NCI-H1694 treated with DMSO at 0.1 percent for 48 hours (cell line): Measurements from ENCODE around the gene BRSK1.
"Not testable (repeated sequence)": the region's sequence is repeated elsewhere in the genome, so short reads cannot be mapped to it uniquely, and the experiment has no call there.

ENCODE experiments used
- DNase-seq: peaks from one replicate; lab custom pipeline; 2025; lab: John Stamatoyannopoulos, UW

The BRSK1 gene

GRCh38 chr19:55304279-55304978 is 20.6 kb downstream of the BRSK1 start:
- no peak for DNase-seq

- no peak for DNase-seq
Measured at GRCh38 chr19:55304980-55305379, 21.2 kb downstream of the BRSK1 start.

DNA sequence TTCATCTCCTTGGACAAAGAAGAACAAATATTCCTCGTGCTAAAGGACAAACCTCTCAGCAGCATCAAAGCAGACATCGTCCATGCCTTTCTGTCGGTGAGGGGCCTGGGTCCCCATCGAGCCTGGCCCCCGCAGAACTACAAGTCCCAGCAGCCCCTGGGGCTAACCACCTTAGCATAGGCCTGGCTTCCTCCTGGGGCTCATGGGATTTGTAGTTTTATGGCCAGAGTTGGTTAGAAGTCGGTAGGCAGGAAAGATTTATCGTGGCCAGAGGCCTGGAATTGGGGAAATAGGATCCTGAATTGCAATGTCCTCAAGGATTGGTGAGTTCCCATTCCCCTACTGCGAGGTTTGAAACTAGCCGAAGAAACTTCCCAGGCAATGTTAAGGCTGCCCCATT is 21.7 kb downstream of the BRSK1 start:
- DNase-seq = no peak

DNA sequence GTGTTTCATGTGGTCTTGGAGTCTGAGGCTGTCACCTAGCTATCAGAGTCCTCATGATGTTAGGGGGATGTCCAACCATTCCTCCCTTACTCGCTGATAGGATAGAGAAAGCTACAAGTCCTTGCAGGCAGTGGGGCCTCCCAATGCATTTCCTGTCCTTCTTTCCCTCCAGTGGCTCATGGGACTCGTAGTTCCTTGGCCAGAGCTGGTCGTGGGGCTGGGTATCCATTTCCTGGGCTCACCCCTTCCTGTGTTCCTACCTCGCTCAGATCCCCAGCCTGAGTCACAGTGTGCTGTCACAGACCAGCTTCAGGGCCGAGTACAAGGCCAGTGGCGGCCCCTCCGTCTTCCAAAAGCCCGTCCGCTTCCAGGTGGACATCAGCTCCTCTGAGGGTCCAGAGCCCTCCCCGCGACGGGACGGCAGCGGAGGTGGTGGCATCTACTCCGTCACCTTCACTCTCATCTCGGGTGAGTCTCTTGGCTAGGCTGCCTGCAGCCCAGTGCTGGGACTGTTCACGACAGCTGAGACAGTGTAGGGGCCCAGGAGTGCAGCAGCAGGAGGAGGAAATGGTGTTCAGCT is 22.3 kb downstream of the BRSK1 start:
- no peak for DNase-seq

DNA sequence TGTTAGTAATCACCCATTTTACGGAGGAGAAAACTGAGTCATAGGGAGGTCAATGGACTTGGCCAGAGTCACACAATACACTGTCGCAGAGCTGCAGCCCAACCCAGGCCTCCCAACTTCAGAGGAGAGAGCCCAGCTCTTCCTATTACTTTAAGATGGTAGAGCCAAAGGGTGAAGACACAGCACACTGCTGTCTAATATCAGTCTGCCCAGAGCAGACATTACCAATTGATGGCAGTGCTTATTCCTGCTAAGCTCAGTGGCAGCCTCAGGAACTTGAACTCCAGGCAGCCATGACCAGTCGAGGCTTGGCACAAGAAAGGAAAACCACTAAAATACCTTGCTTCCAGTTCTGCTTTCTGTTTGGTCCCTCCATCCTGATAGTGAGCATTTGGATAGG is 22.9 kb downstream of the BRSK1 start:
- no peak for DNase-seq

DNA sequence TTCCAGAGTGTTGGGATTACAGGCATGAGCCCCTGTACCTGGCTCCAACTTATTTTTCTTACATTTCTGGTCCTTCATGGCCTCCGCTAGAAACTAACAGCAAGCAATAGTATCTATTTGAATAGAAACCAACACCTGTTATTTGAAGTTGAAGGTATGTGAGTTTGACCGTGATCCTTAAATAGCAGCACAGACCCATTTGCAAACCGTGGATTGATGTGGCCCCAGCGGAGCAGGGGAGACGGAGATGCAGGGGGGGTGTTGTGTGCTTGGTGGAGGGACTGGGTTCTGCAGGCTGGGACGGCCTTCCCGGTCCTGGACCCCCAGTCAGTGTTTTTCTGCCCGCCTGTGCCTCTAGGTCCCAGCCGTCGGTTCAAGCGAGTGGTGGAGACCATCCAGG is 24.5 kb downstream of the BRSK1 start:
- DNase-seq = no peak

DNA sequence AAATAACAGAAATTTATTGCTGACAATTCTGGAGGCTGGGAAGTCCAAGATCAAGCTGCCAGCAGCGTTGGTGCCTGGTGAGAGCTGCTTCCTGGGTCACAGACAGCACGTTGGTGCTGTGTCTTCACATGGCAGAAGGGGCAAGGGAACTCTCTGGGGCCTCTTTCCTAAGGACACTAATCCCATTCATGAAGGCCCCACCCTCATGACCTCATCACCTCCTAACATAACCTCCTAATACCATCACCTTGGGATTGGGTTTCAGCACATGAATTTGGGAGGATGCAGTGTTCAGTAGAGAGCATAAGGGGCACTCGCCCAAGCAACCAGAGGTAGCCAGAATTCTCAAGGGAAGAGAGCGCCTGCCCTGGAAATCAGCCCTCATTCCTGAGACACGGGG is 25.7 kb downstream of the BRSK1 start:
- DNase-seq = no peak

- no peak for DNase-seq
Measured at GRCh38 chr19:55310498-55310897, 26.7 kb downstream of the BRSK1 start.

DNA sequence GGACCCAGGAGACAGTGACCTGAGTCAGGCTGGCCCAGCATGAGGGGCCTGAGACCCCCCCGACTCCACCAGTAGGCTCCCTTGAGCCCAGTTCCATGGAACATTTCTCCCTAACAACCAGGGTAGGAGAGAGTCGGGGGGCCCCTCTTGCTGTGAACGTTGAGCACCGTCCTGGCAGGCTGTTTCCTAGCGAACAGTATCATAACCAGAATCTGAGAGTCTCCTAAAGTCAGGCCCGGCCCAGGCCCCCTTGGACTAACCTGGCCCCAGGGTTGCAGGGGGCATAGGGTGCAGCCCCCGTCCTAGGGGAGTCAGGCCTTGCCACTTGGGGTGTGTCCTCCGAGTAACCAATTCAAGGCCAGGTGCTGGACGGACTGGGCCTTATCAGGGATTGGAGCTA is 27.6 kb downstream of the BRSK1 start:
- DNase-seq = no peak

DNA sequence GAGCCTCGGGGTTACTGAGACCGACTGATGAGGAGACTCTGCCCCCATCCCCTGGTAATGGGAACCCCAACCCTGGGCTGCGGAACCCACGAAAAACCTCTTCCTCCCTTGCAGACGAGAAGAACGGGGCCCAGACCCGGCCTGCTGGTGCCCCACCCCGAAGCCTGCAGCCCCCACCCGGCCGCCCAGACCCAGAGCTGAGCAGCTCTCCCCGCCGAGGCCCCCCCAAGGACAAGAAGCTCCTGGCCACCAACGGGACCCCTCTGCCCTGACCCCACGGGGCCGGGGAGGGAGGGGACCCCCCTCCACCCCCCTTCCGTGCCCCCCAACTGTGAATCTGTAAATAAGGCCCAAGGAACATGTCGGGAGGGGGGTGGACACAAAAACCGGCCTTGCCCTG is 28.0 kb downstream of the BRSK1 start:
- no peak for DNase-seq

DNA sequence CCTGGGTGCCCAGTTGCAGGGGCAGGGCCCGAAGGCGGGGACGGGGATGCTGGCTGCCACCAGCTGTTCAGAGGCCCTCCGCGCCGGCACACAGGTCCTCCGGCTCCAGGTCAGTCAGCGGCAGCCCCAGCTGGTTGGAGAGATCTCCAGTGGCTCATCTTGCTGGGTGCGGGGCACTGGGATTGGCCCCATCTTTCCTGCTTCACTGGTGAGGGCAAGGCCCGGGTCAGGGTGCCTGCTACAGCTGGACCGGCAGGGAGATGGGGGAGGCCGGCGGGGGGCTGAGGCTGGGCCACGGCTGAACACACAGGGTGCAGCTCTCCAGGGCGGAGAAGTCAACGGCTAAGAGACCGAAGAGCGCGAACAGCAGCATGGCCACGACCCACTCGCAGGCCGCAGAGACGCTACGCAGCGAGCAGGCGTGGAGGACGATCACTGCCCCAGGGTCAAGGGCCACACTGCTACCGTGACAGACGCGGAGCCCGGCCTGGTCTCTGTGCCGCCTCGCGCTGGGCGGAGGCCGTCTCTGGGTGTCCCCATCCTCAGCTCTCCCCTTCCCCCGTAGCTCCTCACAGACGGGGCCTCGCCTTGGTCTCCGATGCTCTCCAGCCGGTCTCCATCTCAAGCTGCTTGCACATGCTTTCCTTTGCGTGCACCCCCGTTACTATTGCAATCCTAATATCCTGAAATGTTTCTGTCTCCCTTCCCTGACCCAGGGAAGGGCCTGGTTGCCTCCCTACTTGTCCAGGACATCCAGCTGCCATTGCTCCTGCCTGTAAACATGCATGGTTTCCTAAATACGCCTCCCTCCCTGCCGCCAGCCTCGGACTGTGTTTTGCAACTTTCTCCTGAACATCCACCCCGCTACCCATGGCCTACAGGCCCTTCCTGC is 29.1 kb downstream of the BRSK1 start:
- no peak for DNase-seq

DNA sequence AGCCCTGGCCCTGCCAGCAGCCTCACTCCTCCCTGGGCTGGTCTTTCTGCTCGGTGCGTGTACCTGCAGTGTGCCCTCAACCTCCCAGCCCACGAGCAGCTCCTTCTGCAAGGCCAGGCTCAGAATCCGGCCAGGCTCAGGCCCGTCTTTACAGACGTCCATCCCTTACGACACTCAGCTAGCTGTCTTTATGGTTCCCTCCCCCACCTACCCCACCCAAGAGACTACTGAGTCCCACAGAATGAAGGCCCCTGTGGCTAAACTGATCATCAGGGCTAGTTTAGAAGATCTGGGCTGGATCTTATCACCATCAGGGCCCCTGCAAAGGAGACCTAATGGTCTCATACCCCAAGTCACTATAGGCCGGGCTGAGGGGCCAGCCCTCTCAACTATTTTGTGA is 30.6 kb downstream of the BRSK1 start:
- DNase-seq = no peak

DNA sequence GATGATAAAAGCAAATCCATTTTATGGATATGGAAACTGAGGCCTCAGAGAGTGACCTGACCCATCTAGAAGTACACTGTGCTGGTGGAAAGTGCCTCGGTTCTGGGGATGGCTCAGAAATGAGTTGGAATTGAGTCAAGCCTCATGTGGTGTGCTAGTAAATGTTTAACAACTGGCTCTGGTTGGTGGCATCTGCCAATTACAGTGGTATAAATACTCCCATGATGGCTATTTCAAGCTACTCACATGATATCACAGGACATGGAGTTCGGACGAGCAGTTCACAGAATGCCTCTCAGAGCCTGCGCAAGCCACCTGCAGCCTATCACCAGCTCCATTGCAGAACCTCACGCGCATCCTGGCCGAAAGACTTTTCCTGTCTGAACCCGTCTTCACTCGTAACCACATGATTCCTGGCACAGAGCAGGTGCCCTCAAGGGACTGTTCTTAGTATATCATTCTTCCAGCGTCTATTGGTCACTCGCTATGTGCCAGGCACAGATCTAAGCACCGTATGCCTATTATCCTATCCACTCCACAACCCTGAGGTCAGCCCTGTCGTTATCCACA is 32.2 kb downstream of the BRSK1 start:
- no peak for DNase-seq

- DNase-seq = no peak
Measured at GRCh38 chr19:55316646-55317045, 32.8 kb downstream of the BRSK1 start.

DNA sequence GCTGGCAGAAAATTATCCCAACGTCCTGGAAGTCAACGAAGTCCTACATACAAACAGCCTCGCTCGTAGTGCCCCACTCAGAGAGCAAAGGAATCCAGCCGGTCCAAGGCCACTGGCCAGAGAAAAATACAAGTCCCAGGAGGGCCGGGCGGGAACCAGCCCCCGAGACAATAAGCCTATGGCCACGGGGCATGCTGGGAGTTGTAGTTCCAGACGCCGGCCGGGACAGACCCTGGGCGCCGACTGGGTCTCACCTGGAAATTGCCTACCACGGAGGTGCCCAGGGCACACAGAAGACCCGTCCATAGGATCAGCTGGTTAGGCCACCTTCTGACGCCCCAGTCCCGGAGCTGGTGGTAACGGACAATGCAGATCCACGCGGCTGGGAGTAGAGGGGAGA is 36.0 kb downstream of the BRSK1 start:
- no peak for DNase-seq

DNA sequence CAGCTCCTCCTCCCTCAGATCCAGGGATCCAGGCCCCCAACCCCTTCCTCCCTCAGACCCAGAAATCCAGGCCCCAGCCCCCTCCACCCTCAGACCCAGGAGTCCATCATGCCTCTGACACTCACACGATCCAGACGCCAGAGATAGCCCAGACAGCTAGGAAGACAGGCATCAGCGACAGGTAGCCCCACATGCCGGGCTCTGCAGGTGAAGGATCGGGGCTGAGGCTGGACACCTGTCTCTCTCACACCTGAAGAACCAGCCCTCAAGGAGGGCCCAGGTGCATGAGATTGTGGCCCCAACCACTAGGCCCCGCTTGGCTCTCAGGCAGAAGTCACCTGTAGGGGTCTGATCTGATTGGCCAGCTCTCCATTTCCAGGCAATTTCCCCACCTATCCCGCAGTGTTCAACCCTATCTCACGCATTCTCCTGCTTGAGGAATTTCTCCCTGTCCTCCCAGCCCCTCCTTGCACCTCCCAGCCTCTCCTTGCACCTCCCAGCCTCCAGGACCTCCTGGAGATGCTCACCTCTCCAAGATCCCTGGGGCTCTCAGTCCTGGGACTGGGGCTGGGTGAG is 37.1 kb downstream of the BRSK1 start:
- no peak for DNase-seq

GRCh38 chr19:55321466-55322137 is 37.8 kb downstream of the BRSK1 start:
- DNase-seq = no peak

DNA sequence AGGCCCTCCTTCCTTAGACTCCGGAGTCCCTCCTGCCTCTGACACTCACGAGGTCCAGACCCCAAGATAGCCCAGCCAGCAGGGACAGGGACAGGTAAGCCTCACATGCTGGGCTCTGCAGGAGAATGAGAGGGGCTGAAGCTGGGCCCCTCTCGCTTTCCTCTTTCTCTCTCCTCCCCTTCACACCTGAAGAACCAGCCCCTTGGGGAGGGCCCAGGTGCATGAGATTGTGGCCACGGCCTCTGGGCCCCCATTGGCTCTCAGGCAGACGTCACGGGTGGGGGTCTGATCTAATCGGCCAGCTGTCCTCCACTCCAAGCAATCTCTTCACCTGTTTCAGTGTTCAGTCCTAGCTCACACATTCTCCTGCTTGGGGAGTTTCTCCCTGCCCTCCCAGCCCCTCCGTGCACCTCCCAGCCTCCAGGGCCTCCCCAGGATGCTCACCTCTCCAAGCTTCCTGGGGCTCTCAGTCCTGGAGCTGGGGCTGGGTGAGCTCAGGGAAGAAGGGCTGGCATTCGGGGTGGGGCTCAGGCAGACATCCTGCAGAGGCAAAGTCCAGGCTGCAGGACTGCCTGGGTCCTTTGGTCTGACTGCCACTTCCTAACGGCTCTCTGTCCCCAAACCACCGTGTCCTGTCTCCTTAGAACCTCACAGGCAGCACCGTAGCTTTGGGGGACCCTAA is 38.5 kb downstream of the BRSK1 start:
- no peak for DNase-seq

GRCh38 chr19:55324662-55325061 is 40.9 kb downstream of the BRSK1 start:
- no peak for DNase-seq

- DNase-seq = no peak
Measured at GRCh38 chr19:55325172-55325571, 41.4 kb downstream of the BRSK1 start, which contains the start of gene TMEM150B. Gene TMEM150B (minus strand): TSS chr19:55325341. CDS start chr19:55321036, 4,305 bp downstream.

GRCh38 chr19:55328774-55329318 is 45.0 kb downstream of the BRSK1 start:
- not testable (repeated sequence) for DNase-seq
